Hepatocyte (in vitro differentiated cells): ENCODE measurements around the gene DNAH7. TPM values are rescaled to one million over a fixed set of nuclear protein-coding genes. Genes with fewer than 3 reads are reported as not detected.

Experiments used
- DNase-seq: peaks from one replicate; pipeline ENCODE4 v3.0.0-alpha.2; 2016; ENCODE audit warnings: low spot score
- H2AFZ ChIP-seq: fragments of 200-600 bp; sonication (generic); 2 replicates; pipeline ENCODE4 v1.6.0; 2016; ENCODE audit warnings: antibody characterized with exemption, mild to moderate bottlenecking
- H3K27ac ChIP-seq: fragments of 200-600 bp; sonication (generic); 2 replicates; pipeline ENCODE4 v1.5.1; 2016; ENCODE audit warnings: mild to moderate bottlenecking
- H3K27me3 ChIP-seq: fragments of 200-600 bp; sonication (generic); 2 replicates; pipeline ENCODE4 v1.6.1; 2016
- H3K36me3 ChIP-seq: fragments of 200-600 bp; sonication (generic); replicated peaks from 2 replicates; pipeline ENCODE4 v1.5.1; 2016; ENCODE audit warnings: low read depth; ENCODE audit not compliant: insufficient read depth
- H3K4me1 ChIP-seq: fragments of 200-600 bp; sonication (generic); 2 replicates; pipeline ENCODE4 v1.5.1; 2016; ENCODE audit warnings: mild to moderate bottlenecking, moderate library complexity; ENCODE audit not compliant: insufficient read depth
- H3K4me2 ChIP-seq: fragments of 200-600 bp; sonication (generic); 2 replicates; pipeline ENCODE4 v1.6.0; 2016
- H3K4me3 ChIP-seq: fragments of 200-600 bp; sonication (generic); 2 replicates; pipeline ENCODE4 v1.5.1; 2016; ENCODE audit warnings: mild to moderate bottlenecking
- H3K79me2 ChIP-seq: fragments of 200-600 bp; sonication (generic); 2 replicates; pipeline ENCODE4 v1.6.0; 2017; ENCODE audit warnings: mild to moderate bottlenecking
- H3K9me2 ChIP-seq: fragments of 200-600 bp; sonication (generic); replicated peaks from 2 replicates; pipeline ENCODE4 v1.6.0; 2017; ENCODE audit warnings: mild to moderate bottlenecking; ENCODE audit not compliant: insufficient read depth
- H3K9me3 ChIP-seq: fragments of 200-600 bp; sonication (generic); 2 replicates; pipeline ENCODE4 v1.5.1; 2016; ENCODE audit warnings: low read depth, mild to moderate bottlenecking
- H4K20me1 ChIP-seq: fragments of 200-600 bp; sonication (generic); 2 replicates; pipeline ENCODE4 v1.6.0; 2016; ENCODE audit warnings: mild to moderate bottlenecking; ENCODE audit not compliant: insufficient read depth, poor library complexity, severe bottlenecking
- EZH2 ChIP-seq: fragments of 200-600 bp; sonication (generic); IDR thresholded peaks from 2 replicates; pipeline ENCODE4 v1.6.1; 2016; ENCODE audit warnings: antibody characterized with exemption, mild to moderate bottlenecking, borderline replicate concordance
- EZH2phosphoT487 ChIP-seq: fragments of 200-600 bp; sonication (generic); IDR thresholded peaks from one replicate; pipeline ENCODE4 v1.6.1; 2018; ENCODE audit warnings: antibody characterized with exemption, mild to moderate bottlenecking, low read depth, moderate library complexity; ENCODE audit not compliant: unreplicated experiment, severe bottlenecking
- WGBS: methylation state at CpG from one replicate; pipeline ENCODE4 v1.1.6; 2016; ENCODE audit warnings: low lambda C conversion rate; ENCODE audit errors: missing lambda C conversion rate; 5-methylcytosine and 5-hydroxymethylcytosine counted together
- polyA plus RNA-seq: library from polyadenylated mRNA; unstranded; fragments of >200 nt; fragmentation: Nextera tagmentation; extraction: Ambion mirVana; gene quantifications from 2 replicates; pipeline ENCODE4 v1.2.1, GENCODE V29; 2016
- total RNA-seq: library from RNA; depleted of rRNA; stranded (reverse); fragments of >200 nt; gene quantifications from 2 replicates; pipeline ENCODE4 v1.2.3, GENCODE V29; 2014
- TF ChIP-seq, protein P1 (sequence below): fragments of 200-600 bp; sonication (generic); IDR thresholded peaks from 2 replicates; pipeline ENCODE4 v1.5.1; 2016; ENCODE audit warnings: antibody characterized with exemption, mild to moderate bottlenecking; ENCODE audit not compliant: poor library complexity

The DNAH7 gene
- total and polyA plus RNA-seq, 2 experiments from 2014 or later, result 0.29 to 1.2 TPM

DNA sequence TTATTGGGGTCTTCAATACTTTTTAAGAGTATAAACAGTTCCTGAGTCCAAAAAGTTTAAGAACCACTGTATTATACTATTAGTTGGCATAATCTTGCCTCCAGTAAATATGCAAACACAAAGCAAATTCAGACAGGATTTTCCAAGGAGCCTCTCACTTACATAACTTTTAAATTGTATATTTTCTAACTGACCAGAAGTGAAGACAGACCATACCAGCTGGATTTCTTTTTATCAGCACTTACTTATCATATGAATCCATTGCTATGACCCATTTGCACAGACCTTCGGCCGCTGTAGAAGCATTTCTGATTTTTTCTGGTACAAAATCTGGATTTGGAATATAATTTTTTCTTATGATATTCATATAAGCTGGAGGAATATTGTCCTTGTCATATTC, 211.5 kb downstream of the DNAH7 start:
- no peak overlapping the region for H3K4me2 ChIP-seq
- H3K9me2 ChIP-seq, result no peaks in the 10 kb centered on the region
- H3K4me1 ChIP-seq, result no peaks in the 10 kb centered on the region
- no peaks in the 10 kb centered on the region for H3K79me2 ChIP-seq
- H3K36me3 ChIP-seq, result no peaks in the 10 kb centered on the region
- WGBS, result 91% methylated on average over 2 of the region's 2 CpGs
- no peak overlapping the region for H3K27ac ChIP-seq
- H3K4me3 ChIP-seq, result no peak overlapping the region
- H4K20me1 ChIP-seq, result no peaks in the 10 kb centered on the region
- no peaks in the 10 kb centered on the region for H3K9me3 ChIP-seq
- DNase-seq, result no peak
- TF ChIP-seq, protein P1, sequence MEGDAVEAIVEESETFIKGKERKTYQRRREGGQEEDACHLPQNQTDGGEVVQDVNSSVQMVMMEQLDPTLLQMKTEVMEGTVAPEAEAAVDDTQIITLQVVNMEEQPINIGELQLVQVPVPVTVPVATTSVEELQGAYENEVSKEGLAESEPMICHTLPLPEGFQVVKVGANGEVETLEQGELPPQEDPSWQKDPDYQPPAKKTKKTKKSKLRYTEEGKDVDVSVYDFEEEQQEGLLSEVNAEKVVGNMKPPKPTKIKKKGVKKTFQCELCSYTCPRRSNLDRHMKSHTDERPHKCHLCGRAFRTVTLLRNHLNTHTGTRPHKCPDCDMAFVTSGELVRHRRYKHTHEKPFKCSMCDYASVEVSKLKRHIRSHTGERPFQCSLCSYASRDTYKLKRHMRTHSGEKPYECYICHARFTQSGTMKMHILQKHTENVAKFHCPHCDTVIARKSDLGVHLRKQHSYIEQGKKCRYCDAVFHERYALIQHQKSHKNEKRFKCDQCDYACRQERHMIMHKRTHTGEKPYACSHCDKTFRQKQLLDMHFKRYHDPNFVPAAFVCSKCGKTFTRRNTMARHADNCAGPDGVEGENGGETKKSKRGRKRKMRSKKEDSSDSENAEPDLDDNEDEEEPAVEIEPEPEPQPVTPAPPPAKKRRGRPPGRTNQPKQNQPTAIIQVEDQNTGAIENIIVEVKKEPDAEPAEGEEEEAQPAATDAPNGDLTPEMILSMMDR, result no peak
- TF ChIP-seq EZH2phosphoT487 (no peak), EZH2 (no peak)
- no peaks in the 10 kb centered on the region for H3K27me3 ChIP-seq
- no peak overlapping the region for H2AFZ ChIP-seq

GRCh38 chr2:195850764-195851163, 217.9 kb downstream of the DNAH7 start:
- Histone ChIP-seq H3K4me1 (no peaks in the 10 kb centered on the region), H3K36me3 (no peaks in the 10 kb centered on the region), H3K4me2 (no peak overlapping the region), H2AFZ (no peak overlapping the region), H3K9me3 (no peaks in the 10 kb centered on the region), H3K27ac (no peak overlapping the region), H3K4me3 (no peak overlapping the region), H4K20me1 (no peaks in the 10 kb centered on the region), H3K79me2 (no peaks in the 10 kb centered on the region), H3K9me2 (no peaks in the 10 kb centered on the region), H3K27me3 (no peaks in the 10 kb centered on the region)
- TF ChIP-seq, protein P1, result no peak
- TF ChIP-seq EZH2phosphoT487, result no peak
- no peak for TF ChIP-seq EZH2
- WGBS, result 81% methylated on average over 3 of the region's 3 CpGs
- DNase-seq, result no peak

DNA sequence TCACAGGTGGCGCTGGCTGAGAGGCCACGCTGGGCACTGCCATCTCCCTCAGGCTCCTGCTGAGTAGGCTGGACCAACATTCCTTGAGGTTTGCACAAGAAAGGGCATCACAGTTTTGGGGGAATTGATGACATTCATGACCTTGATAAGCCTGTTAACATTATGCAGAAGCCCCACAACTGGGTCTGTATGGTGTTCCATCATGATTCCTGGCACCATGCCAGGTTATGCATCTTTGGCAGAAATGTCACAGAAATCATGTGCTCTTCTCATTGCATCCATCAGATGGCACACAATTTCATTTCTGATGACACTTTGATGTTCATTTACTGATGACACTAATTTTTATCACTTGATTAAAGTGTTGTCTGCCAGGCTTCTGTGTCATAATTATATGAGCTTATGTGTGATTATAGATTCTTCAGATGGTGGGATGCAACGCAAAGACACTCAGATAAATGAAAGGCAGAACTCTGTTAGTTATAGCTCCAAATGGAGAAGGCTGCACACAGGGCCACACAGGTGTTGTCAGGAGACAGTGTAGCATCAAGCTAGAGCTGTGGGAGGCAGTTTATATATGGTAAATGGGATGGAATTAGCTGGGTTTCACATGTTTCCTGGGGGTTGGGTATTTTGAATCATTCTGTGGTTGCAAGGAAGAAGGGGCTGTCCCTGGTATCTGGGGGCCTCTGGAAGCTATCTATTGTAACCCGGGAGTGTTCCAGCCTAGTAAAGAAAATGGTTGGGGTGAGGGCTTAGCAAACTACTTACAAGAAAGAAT, 220.3 kb downstream of the DNAH7 start:
- Histone ChIP-seq H3K79me2 (no peaks in the 10 kb centered on the region), H3K4me2 (no peak overlapping the region), H3K4me1 (no peaks in the 10 kb centered on the region), H3K9me2 (no peaks in the 10 kb centered on the region), H4K20me1 (no peaks in the 10 kb centered on the region), H3K4me3 (no peak overlapping the region), H2AFZ (no peak overlapping the region), H3K27ac (no peak overlapping the region), H3K27me3 (no peaks in the 10 kb centered on the region), H3K36me3 (no peaks in the 10 kb centered on the region), H3K9me3 (no peaks in the 10 kb centered on the region)
- TF ChIP-seq, protein P1, result no peak
- no peak for TF ChIP-seq EZH2
- TF ChIP-seq EZH2phosphoT487, result no peak
- 95% methylated on average over 4 of the region's 4 CpGs for WGBS
- DNase-seq, result no peak
